HepG2 (cell line): ENCODE data around the gene ZNF620. TPM values are rescaled to one million over a fixed set of nuclear protein-coding genes. Genes with fewer than 3 reads are reported as not detected.
A peak's percentile ranks its signal among the peaks of the same experiment; 100 is the strongest.

Experiments used
- ATAC-seq: fragments of 200-7000 bp; cut with Tn5 transposase; 3 replicates; pipeline ENCODE4 v1.9.1; 2020; ENCODE audit warnings: mild to moderate bottlenecking, moderate library complexity
- BruUV-seq: library from RNA; stranded (reverse); fragments of 400-500 nt; replicated peaks from 2 replicates; lab custom pipeline; 2021; lab: Mats Ljungman, UMichigan
- CTCF ChIA-PET: fragments of 300-600 bp; formaldehyde crosslinking; extraction: SDS; loops from one replicate; lab custom pipeline; 2021; ENCODE audit warnings: low total read pairs, inconsistent platforms, low intra/inter-chr PET ratio; lab: Yijun Ruan, JAX
- POLR2A ChIA-PET: fragments of 350-600 bp; sonication (Branson Sonifier 250); formaldehyde crosslinking; loops from one replicate; lab custom pipeline; 2020; ENCODE audit warnings: antibody characterized with exemption, inconsistent platforms; lab: Yijun Ruan, JAX
- DNase-seq: peaks from one replicate; pipeline ENCODE4 v3.0.0-alpha.2; 2015; ENCODE audit warnings: low spot score
- FAIRE-seq: peaks from 3 replicates; lab custom pipeline; 2011; peaks lifted over from hg19 to GRCh38; lab: Jason Lieb, UNC
- H2AFZ ChIP-seq: one replicate; pipeline ENCODE4 v1.6.1; 2011; ENCODE audit warnings: low read length, inconsistent platforms
- H3K27ac ChIP-seq: fragments of 300-600 bp; 3 replicates; pipeline ENCODE4 v1.8.0; 2011; ENCODE audit warnings: mixed run types, mild to moderate bottlenecking, mixed read lengths, low read length, inconsistent platforms; ENCODE audit not compliant: insufficient read depth; ENCODE audit errors: extremely low read length
- H3K27me3 ChIP-seq, 2 experiments: fragments of 200-600 bp in 1 of 2; 2 replicates in 1 of 2; 3 replicates in 1 of 2; pipeline versions ENCODE4 v1.6.0 to v1.8.0; 2011; ENCODE audit warnings: low read length in 2 of 2, mild to moderate bottlenecking in 2 of 2, moderate library complexity in 2 of 2, inconsistent platforms in 1 of 2; ENCODE audit not compliant: insufficient read depth in 2 of 2, control insufficient read depth in 1 of 2
- H3K36me3 ChIP-seq, 2 experiments: fragments of 200-600 bp in 1 of 2; replicated peaks in 1 of 2; 2 replicates in 1 of 2; 3 replicates in 1 of 2; pipeline versions ENCODE4 v1.5.1 to v1.8.0; 2011; ENCODE audit warnings: low read length in 2 of 2, inconsistent platforms in 1 of 2; ENCODE audit not compliant: insufficient read depth in 2 of 2, control insufficient read depth in 1 of 2
- H3K4me1 ChIP-seq: 2 replicates; pipeline ENCODE4 v1.5.1; 2012; ENCODE audit warnings: low read length, inconsistent platforms; ENCODE audit not compliant: insufficient read depth
- H3K4me2 ChIP-seq: 2 replicates; pipeline ENCODE4 v1.6.0; 2011; ENCODE audit warnings: low read depth, low read length, inconsistent platforms
- H3K4me3 ChIP-seq, 3 experiments: fragments of 200-600 bp in 1 of 3; sonication (generic), shearing (Covaris generic) in 1 of 3; replicated peaks in 1 of 3; 2 replicates each; pipeline ENCODE4 v1.5.1; 2011 to 2016; ENCODE audit warnings: low read length in 3 of 3, inconsistent platforms in 2 of 3, low read depth in 2 of 3, mild to moderate bottlenecking in 2 of 3, control low read depth in 1 of 3, mixed read lengths in 1 of 3; ENCODE audit not compliant: insufficient read depth in 1 of 3
- H3K79me2 ChIP-seq: one replicate; pipeline ENCODE4 v1.6.1; 2011; ENCODE audit warnings: low read length, inconsistent platforms; ENCODE audit not compliant: insufficient read depth
- H3K9ac ChIP-seq: 2 replicates; pipeline ENCODE4 v1.6.0; 2011; ENCODE audit warnings: mild to moderate bottlenecking, low read depth, low read length, inconsistent platforms; ENCODE audit not compliant: insufficient read depth
- H3K9me3 ChIP-seq: 2 replicates; pipeline ENCODE4 v1.5.1; 2012; ENCODE audit warnings: mild to moderate bottlenecking, low read length
- H4K20me1 ChIP-seq: 2 replicates; pipeline ENCODE4 v1.6.0; 2011; ENCODE audit warnings: inconsistent platforms, mild to moderate bottlenecking, low read length, moderate library complexity; ENCODE audit not compliant: insufficient read depth
- ETV6 ChIP-seq: sonication (generic); formaldehyde crosslinking; conservative IDR thresholded peaks from 2 replicates; pipeline ENCODE4 v1.4.0; 2020; ENCODE audit warnings: missing genetic modification reagents
- FOXP4 ChIP-seq: sonication (generic); formaldehyde crosslinking; IDR thresholded peaks from 2 replicates; pipeline ENCODE4 v1.4.0; 2020; ENCODE audit warnings: missing genetic modification reagents
- JUNB ChIP-seq: sonication (generic); formaldehyde crosslinking; IDR thresholded peaks from 2 replicates; pipeline ENCODE4 v1.8.0; 2022; ENCODE audit warnings: missing genetic modification reagents, mild to moderate bottlenecking, borderline replicate concordance
- PHB2 ChIP-seq: fragments of 450-650 bp; IDR thresholded peaks from 2 replicates; pipeline ENCODE4 v1.6.1; 2018; ENCODE audit not compliant: partially characterized antibody
- RBAK ChIP-seq: sonication (generic); formaldehyde crosslinking; IDR thresholded peaks from 2 replicates; pipeline ENCODE4 v1.5.1; 2020; ENCODE audit warnings: mild to moderate bottlenecking, missing genetic modification reagents
- SCMH1 ChIP-seq: sonication (generic); formaldehyde crosslinking; IDR thresholded peaks from 2 replicates; pipeline ENCODE4 v1.9.0; 2021; ENCODE audit warnings: missing genetic modification reagents, mild to moderate bottlenecking, borderline replicate concordance
- ZFY ChIP-seq: sonication (generic); formaldehyde crosslinking; IDR thresholded peaks from 2 replicates; pipeline ENCODE4 v1.4.0; 2020; ENCODE audit warnings: missing genetic modification reagents
- ZNF20 ChIP-seq: sonication (generic); formaldehyde crosslinking; IDR thresholded peaks from 2 replicates; pipeline ENCODE4 v1.4.0; 2020; ENCODE audit warnings: mild to moderate bottlenecking, moderate library complexity, missing genetic modification reagents
- ZNF333 ChIP-seq: sonication (generic); formaldehyde crosslinking; IDR thresholded peaks from 2 replicates; pipeline ENCODE4 v1.4.0; 2020; ENCODE audit warnings: mild to moderate bottlenecking, missing genetic modification reagents, borderline replicate concordance
- ZNF441 ChIP-seq: sonication (generic); formaldehyde crosslinking; IDR thresholded peaks from 2 replicates; pipeline ENCODE4 v1.7.0; 2021; ENCODE audit warnings: missing genetic modification reagents, borderline replicate concordance
- ZNF567 ChIP-seq: sonication (generic); formaldehyde crosslinking; IDR thresholded peaks from 2 replicates; pipeline ENCODE4 v1.8.1; 2023; ENCODE audit warnings: mild to moderate bottlenecking, missing genetic modification reagents, borderline replicate concordance
- ZNF660 ChIP-seq: sonication (generic); formaldehyde crosslinking; IDR thresholded peaks from 2 replicates; pipeline ENCODE4 v1.5.1; 2020; ENCODE audit warnings: mild to moderate bottlenecking, low read depth, missing genetic modification reagents, borderline replicate concordance
- WGBS: methylation state at CpG from one replicate; pipeline ENCODE4 v1.1.6; 2017; ENCODE audit warnings: low lambda C conversion rate; 5-methylcytosine and 5-hydroxymethylcytosine counted together
- in situ Hi-C: cut with HindIII; loops from 2 replicates; pipeline ENCODE4 v1.10.0; 2017; ENCODE audit warnings: low pct_unique_long_range_greater_than_20kb; ENCODE audit not compliant: extremely low pct_ligation_motif_present
- intact Hi-C: fragments of 100-400 bp; cut with micrococcal nuclease; formaldehyde crosslinking; loops from one replicate; pipeline ENCODE4 v1.10.0; 2022; ENCODE audit not compliant: unreplicated experiment
- polyA plus RNA-seq, 8 experiments: library from polyadenylated mRNA; depleted of rRNA in 3 of 8; stranded (reverse) in 7 of 8; unstranded in 1 of 8; fragments of >200 nt; fragmentation: Illumina TruSeq in 4 of 8; extraction: Trizol in 4 of 8; gene quantifications; 2 replicates each; pipeline versions ENCODE4 v1.2.1 to v1.2.3, GENCODE V29; 2011 to 2016; ENCODE audit warnings: low read depth in 4 of 8, missing spikeins in 1 of 8, mixed read lengths in 1 of 8; ENCODE audit not compliant: insufficient read depth in 1 of 8
- total RNA-seq, 5 experiments: library from RNA; depleted of rRNA; stranded (reverse); fragments of >200 nt; fragmentation: Illumina TruSeq; extraction: Trizol; gene quantifications; 2 replicates each; pipeline ENCODE4 v1.2.3, GENCODE V29; 2016; ENCODE audit warnings: low read depth in 1 of 5
- TF ChIP-seq, protein P1 (sequence below): sonication (generic); formaldehyde crosslinking; IDR thresholded peaks from 2 replicates; pipeline ENCODE4 v1.4.0; 2020; ENCODE audit warnings: missing genetic modification reagents
- TF ChIP-seq, protein P2 (sequence below): sonication (generic); formaldehyde crosslinking; IDR thresholded peaks from 2 replicates; pipeline ENCODE4 v1.4.0; 2020; ENCODE audit warnings: missing genetic modification reagents

Gene ZNF620
- total and polyA plus RNA-seq, 2 of the 13 experiments (the other 11 are each of a cell fraction or from before 2014, with no cell fraction given), result 2.3 to 12.2 TPM

GRCh38 chr3:40497288-40497687, 8.6 kb upstream of the ZNF620 start (continued):
- TF ChIP-seq, protein P1, sequence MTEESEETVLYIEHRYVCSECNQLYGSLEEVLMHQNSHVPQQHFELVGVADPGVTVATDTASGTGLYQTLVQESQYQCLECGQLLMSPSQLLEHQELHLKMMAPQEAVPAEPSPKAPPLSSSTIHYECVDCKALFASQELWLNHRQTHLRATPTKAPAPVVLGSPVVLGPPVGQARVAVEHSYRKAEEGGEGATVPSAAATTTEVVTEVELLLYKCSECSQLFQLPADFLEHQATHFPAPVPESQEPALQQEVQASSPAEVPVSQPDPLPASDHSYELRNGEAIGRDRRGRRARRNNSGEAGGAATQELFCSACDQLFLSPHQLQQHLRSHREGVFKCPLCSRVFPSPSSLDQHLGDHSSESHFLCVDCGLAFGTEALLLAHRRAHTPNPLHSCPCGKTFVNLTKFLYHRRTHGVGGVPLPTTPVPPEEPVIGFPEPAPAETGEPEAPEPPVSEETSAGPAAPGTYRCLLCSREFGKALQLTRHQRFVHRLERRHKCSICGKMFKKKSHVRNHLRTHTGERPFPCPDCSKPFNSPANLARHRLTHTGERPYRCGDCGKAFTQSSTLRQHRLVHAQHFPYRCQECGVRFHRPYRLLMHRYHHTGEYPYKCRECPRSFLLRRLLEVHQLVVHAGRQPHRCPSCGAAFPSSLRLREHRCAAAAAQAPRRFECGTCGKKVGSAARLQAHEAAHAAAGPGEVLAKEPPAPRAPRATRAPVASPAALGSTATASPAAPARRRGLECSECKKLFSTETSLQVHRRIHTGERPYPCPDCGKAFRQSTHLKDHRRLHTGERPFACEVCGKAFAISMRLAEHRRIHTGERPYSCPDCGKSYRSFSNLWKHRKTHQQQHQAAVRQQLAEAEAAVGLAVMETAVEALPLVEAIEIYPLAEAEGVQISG, result peak; percentile 68

DNA sequence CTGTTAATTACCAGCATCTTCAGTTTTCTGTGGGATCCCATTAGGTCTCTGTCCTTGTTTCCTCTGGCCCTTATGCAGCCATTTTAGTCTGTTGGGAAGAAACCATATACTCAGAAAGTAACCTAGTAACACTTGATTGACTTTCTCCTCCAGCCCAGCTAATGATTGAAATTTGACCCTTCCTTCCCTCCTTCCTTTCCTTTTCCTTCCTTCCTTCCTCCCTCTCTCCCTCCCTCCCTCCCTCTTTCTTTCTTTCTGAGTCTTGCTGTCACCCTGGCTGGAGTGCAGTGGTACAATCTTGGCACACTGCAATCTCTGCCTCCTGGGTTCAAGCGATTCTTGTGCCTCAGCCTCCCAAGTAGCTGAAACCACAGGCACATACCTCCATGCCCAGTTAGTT, 5.9 kb upstream of the ZNF620 start:
- Histone ChIP-seq H3K27me3 (no peaks in the 10 kb centered on the region), H4K20me1 (no peaks in the 10 kb centered on the region), H3K27ac (no peak overlapping the region), H3K9me3 (no peaks in the 10 kb centered on the region), H3K36me3 (no peaks in the 10 kb centered on the region), H2AFZ (no peak overlapping the region), H3K79me2 (no peaks in the 10 kb centered on the region), H3K4me3 (no peak overlapping the region), H3K4me1 (peaks cover 20% of the 10 kb centered on the region), H3K9ac (no peak overlapping the region), H3K4me2 (no peak overlapping the region)
- intact Hi-C loops (no loop called here), in situ Hi-C loops (no loop called here)
- POLR2A ChIA-PET, result no interaction called here
- FAIRE-seq (no peak), ATAC-seq (no peak), DNase-seq (no peak)
- CTCF ChIA-PET, result no interaction called here
- WGBS, result 89% methylated on average over 1 of the region's 1 CpG
- BruUV-seq, result no TSS peak
- TF ChIP-seq FOXP4 (CRISPR knock-in tag), result no peak
- no peak for TF ChIP-seq ZNF20
- TF ChIP-seq ZFY (CRISPR knock-in tag), result no peak
- TF ChIP-seq PHB2, result no peak
- TF ChIP-seq ZNF333 (CRISPR knock-in tag), result no peak
- no peak for TF ChIP-seq RBAK (CRISPR knock-in tag)
- no peak for TF ChIP-seq JUNB
- no peak for TF ChIP-seq SCMH1
- no peak for TF ChIP-seq ETV6 (CRISPR knock-in tag)
- TF ChIP-seq ZNF660 (CRISPR knock-in tag), result no peak
- TF ChIP-seq, protein P2, sequence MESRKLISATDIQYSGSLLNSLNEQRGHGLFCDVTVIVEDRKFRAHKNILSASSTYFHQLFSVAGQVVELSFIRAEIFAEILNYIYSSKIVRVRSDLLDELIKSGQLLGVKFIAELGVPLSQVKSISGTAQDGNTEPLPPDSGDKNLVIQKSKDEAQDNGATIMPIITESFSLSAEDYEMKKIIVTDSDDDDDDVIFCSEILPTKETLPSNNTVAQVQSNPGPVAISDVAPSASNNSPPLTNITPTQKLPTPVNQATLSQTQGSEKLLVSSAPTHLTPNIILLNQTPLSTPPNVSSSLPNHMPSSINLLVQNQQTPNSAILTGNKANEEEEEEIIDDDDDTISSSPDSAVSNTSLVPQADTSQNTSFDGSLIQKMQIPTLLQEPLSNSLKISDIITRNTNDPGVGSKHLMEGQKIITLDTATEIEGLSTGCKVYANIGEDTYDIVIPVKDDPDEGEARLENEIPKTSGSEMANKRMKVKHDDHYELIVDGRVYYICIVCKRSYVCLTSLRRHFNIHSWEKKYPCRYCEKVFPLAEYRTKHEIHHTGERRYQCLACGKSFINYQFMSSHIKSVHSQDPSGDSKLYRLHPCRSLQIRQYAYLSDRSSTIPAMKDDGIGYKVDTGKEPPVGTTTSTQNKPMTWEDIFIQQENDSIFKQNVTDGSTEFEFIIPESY (CRISPR knock-in tag), result no peak
- no peak for TF ChIP-seq ZNF441 (CRISPR knock-in tag)
- no peak for TF ChIP-seq ZNF567 (CRISPR knock-in tag)
